SU-DHL-6 (cell line): ENCODE measurements around the gene LRIT3.

Source experiments
- H2AFZ ChIP-seq: fragments of 200-600 bp; sonication (generic); 2 replicates; pipeline ENCODE4 v1.6.1; 2014; ENCODE audit warnings: low read depth, mild to moderate bottlenecking, moderate library complexity, mixed read lengths, antibody characterized with exemption, low read length; ENCODE audit not compliant: severe bottlenecking
- H3F3A ChIP-seq: fragments of 200-600 bp; shearing (Covaris generic); 2 replicates; pipeline ENCODE4 v1.6.0; 2016; ENCODE audit warnings: antibody characterized with exemption, mild to moderate bottlenecking; ENCODE audit not compliant: insufficient read depth
- H3K27ac ChIP-seq: fragments of 200-600 bp; sonication (generic); 2 replicates; pipeline ENCODE4 v1.5.1; 2016; ENCODE audit warnings: low read depth, mild to moderate bottlenecking, low read length, moderate library complexity, mixed read lengths
- H3K27me3 ChIP-seq: fragments of 200-600 bp; sonication (generic), shearing (Covaris generic); 2 replicates; pipeline ENCODE4 v1.6.0; 2014; ENCODE audit warnings: mild to moderate bottlenecking, low read length
- H3K36me3 ChIP-seq: fragments of 200-600 bp; sonication (generic); 2 replicates; pipeline ENCODE4 v1.6.1; 2014; ENCODE audit warnings: mild to moderate bottlenecking, low read length, mixed read lengths
- H3K4me2 ChIP-seq: fragments of 300-600, 200-600 bp; shearing (Covaris generic), sonication (generic); 2 replicates; pipeline ENCODE4 v1.6.0; 2014; ENCODE audit warnings: low read length, low read depth, mild to moderate bottlenecking; ENCODE audit not compliant: poor library complexity, severe bottlenecking
- H3K4me3 ChIP-seq: fragments of 200-600 bp; sonication (generic); 2 replicates; pipeline ENCODE4 v1.5.1; 2014; ENCODE audit warnings: antibody characterized with exemption, low read length, mild to moderate bottlenecking, mixed read lengths; ENCODE audit not compliant: insufficient read depth, poor library complexity, severe bottlenecking
- H3K79me2 ChIP-seq: fragments of 200-600 bp; sonication (generic); 2 replicates; pipeline ENCODE4 v1.6.1; 2014; ENCODE audit warnings: mild to moderate bottlenecking, low read length, moderate library complexity; ENCODE audit not compliant: insufficient read depth
- H3K9ac ChIP-seq: fragments of 200-600 bp; sonication (generic); 2 replicates; pipeline ENCODE4 v1.7.0; 2014; ENCODE audit warnings: mild to moderate bottlenecking, low read length
- H3K9me2 ChIP-seq: fragments of 200-600 bp; sonication (generic); replicated peaks from 2 replicates; pipeline ENCODE4 v1.6.1; 2014; ENCODE audit warnings: low read length; ENCODE audit not compliant: insufficient read depth
- H3K9me3 ChIP-seq: fragments of 200-600 bp; sonication (generic); 2 replicates; pipeline ENCODE4 v1.6.1; 2014; ENCODE audit warnings: low read length, mixed read lengths; ENCODE audit not compliant: insufficient read depth
- H4K20me1 ChIP-seq: fragments of 200-600 bp; sonication (generic); 2 replicates; pipeline ENCODE4 v1.6.1; 2014; ENCODE audit warnings: low read depth, mild to moderate bottlenecking, antibody characterized with exemption, low read length, moderate library complexity, mixed read lengths
- CTCF ChIP-seq: fragments of 200-600 bp; sonication (generic); IDR thresholded peaks from one replicate; pipeline ENCODE4 v1.5.1; 2017; ENCODE audit warnings: antibody characterized with exemption, mild to moderate bottlenecking, low read length, moderate library complexity; ENCODE audit not compliant: insufficient read depth, poor library complexity, severe bottlenecking
- EZH2phosphoT487 ChIP-seq: fragments of 200-600 bp; sonication (generic), shearing (Covaris generic); conservative IDR thresholded peaks from 2 replicates; pipeline ENCODE4 v1.6.1; 2018; ENCODE audit warnings: mild to moderate bottlenecking, antibody characterized with exemption, low read length, moderate library complexity, mixed read lengths

LRIT3 gene

GRCh38 chr4:109877400-109877799 is 29.5 kb downstream of the LRIT3 start:
- Histone ChIP-seq H3K36me3 (no peaks in the 10 kb centered on the region), H3K79me2 (no peaks in the 10 kb centered on the region), H3K4me3 (no peak overlapping the region), H3K9ac (no peak overlapping the region), H3K9me2 (no peaks in the 10 kb centered on the region), H3K27me3 (no peaks in the 10 kb centered on the region), H2AFZ (no peak overlapping the region), H3K4me2 (no peak overlapping the region), H3K9me3 (no peaks in the 10 kb centered on the region), H3F3A (no peaks in the 10 kb centered on the region), H3K27ac (no peak overlapping the region), H4K20me1 (no peaks in the 10 kb centered on the region)
- TF ChIP-seq CTCF: no peak
- no peak for TF ChIP-seq EZH2phosphoT487

- Histone ChIP-seq H3K27me3 (no peaks in the 10 kb centered on the region), H3K9ac (no peak overlapping the region), H3K79me2 (no peaks in the 10 kb centered on the region), H3K9me2 (no peaks in the 10 kb centered on the region), H2AFZ (no peak overlapping the region), H3K4me2 (no peak overlapping the region), H3K4me3 (no peak overlapping the region), H4K20me1 (no peaks in the 10 kb centered on the region), H3K9me3 (no peaks in the 10 kb centered on the region), H3F3A (no peaks in the 10 kb centered on the region), H3K36me3 (no peaks in the 10 kb centered on the region), H3K27ac (no peak overlapping the region)
- TF ChIP-seq EZH2phosphoT487 (no peak), CTCF (no peak)
Measured at GRCh38 chr4:109878355-109878754, 30.4 kb downstream of the LRIT3 start.

GRCh38 chr4:109879081-109879480 is 31.2 kb downstream of the LRIT3 start:
- H3K27ac ChIP-seq: no peak overlapping the region
- no peaks in the 10 kb centered on the region for H3K9me2 ChIP-seq
- H3F3A ChIP-seq: no peaks in the 10 kb centered on the region
- H3K36me3 ChIP-seq: no peaks in the 10 kb centered on the region
- H3K79me2 ChIP-seq: no peaks in the 10 kb centered on the region
- H3K27me3 ChIP-seq: no peaks in the 10 kb centered on the region
- TF ChIP-seq CTCF: no peak
- TF ChIP-seq EZH2phosphoT487: no peak
- H3K9ac ChIP-seq: no peak overlapping the region
- H4K20me1 ChIP-seq: no peaks in the 10 kb centered on the region
- no peaks in the 10 kb centered on the region for H3K9me3 ChIP-seq
- H3K4me2 ChIP-seq: no peak overlapping the region
- no peak overlapping the region for H3K4me3 ChIP-seq
- no peak overlapping the region for H2AFZ ChIP-seq
